GM23338 (cell line): ENCODE data around the gene SH3BGR. TPM values are rescaled to one million over a fixed set of nuclear protein-coding genes. Genes with fewer than 3 reads are reported as not detected.

ENCODE experiments used
- ATAC-seq: fragments of 200-7000 bp; cut with Tn5 transposase; 3 replicates; pipeline ENCODE4 v1.9.1; 2020
- DNase-seq: peaks from one replicate; pipeline ENCODE4 v3.0.0-alpha.2; 2015; ENCODE audit warnings: low spot score
- H2AFZ ChIP-seq: fragments of 200-600 bp; sonication (generic); 2 replicates; pipeline ENCODE4 v1.8.0; 2016; ENCODE audit warnings: antibody characterized with exemption, mild to moderate bottlenecking, moderate library complexity
- H3F3A ChIP-seq: fragments of 200-600 bp; sonication (generic); replicated peaks from 2 replicates; pipeline ENCODE4 v1.8.0; 2017; ENCODE audit warnings: antibody characterized with exemption, mixed run types, low read depth
- H3K27ac ChIP-seq: fragments of 200-600 bp; sonication (generic); 2 replicates; pipeline ENCODE4 v1.6.1; 2016; ENCODE audit warnings: low read depth
- H3K27me3 ChIP-seq: fragments of 200-600 bp; sonication (generic); 2 replicates; pipeline ENCODE4 v1.8.0; 2016; ENCODE audit warnings: mild to moderate bottlenecking, mixed run types, moderate library complexity; ENCODE audit not compliant: insufficient read depth
- H3K36me3 ChIP-seq: fragments of 200-600 bp; sonication (generic); 2 replicates; pipeline ENCODE4 v1.8.0; 2016; ENCODE audit warnings: mild to moderate bottlenecking; ENCODE audit not compliant: insufficient read depth
- H3K4me1 ChIP-seq: fragments of 200-600 bp; sonication (generic); 2 replicates; pipeline ENCODE4 v1.8.0; 2016; ENCODE audit warnings: mild to moderate bottlenecking, moderate library complexity; ENCODE audit not compliant: insufficient read depth
- H3K4me2 ChIP-seq: fragments of 200-600 bp; sonication (generic); 2 replicates; pipeline ENCODE4 v1.7.1; 2017; ENCODE audit warnings: mixed run types
- H3K4me3 ChIP-seq: fragments of 200-600 bp; sonication (generic); 2 replicates; pipeline ENCODE4 v1.6.1; 2016; ENCODE audit warnings: mixed run types
- H3K79me2 ChIP-seq: fragments of 200-600 bp; sonication (generic); replicated peaks from 2 replicates; pipeline ENCODE4 v1.8.0; 2017; ENCODE audit warnings: mild to moderate bottlenecking; ENCODE audit not compliant: insufficient read depth
- H3K9me2 ChIP-seq: fragments of 200-600 bp; sonication (generic); 2 replicates; pipeline ENCODE4 v1.8.0; 2017; ENCODE audit not compliant: insufficient read depth
- H4K20me1 ChIP-seq: fragments of 200-600 bp; sonication (generic); replicated peaks from 2 replicates; pipeline ENCODE4 v1.8.0; 2017; ENCODE audit warnings: mild to moderate bottlenecking; ENCODE audit not compliant: insufficient read depth
- H3K27ac Mint-ChIP-seq: 2 replicates; pipeline ENCODE4 v1.8.0; 2020; ENCODE audit warnings: inconsistent platforms, mild to moderate bottlenecking, moderate library complexity, mixed read lengths
- H3K27me3 Mint-ChIP-seq: 3 replicates; pipeline ENCODE4 v1.8.0; 2022; ENCODE audit warnings: low read depth, mild to moderate bottlenecking, moderate library complexity, mixed read lengths, inconsistent platforms; ENCODE audit not compliant: insufficient read depth, poor library complexity
- H3K36me3 Mint-ChIP-seq: 3 replicates; pipeline ENCODE4 v1.8.0; 2021; ENCODE audit warnings: low read depth, mild to moderate bottlenecking, inconsistent platforms, moderate library complexity, mixed read lengths
- H3K4me1 Mint-ChIP-seq: 3 replicates; pipeline ENCODE4 v1.8.0; 2020; ENCODE audit warnings: mild to moderate bottlenecking, inconsistent platforms, mixed read lengths
- H3K4me3 Mint-ChIP-seq: 3 replicates; pipeline ENCODE4 v1.8.0; 2021; ENCODE audit warnings: moderate library complexity, mild to moderate bottlenecking, inconsistent platforms, mixed read lengths
- H3K9me3 Mint-ChIP-seq: 3 replicates; pipeline ENCODE4 v1.8.0; 2020; ENCODE audit warnings: moderate library complexity, mild to moderate bottlenecking, inconsistent platforms, mixed read lengths
- CREB1 ChIP-seq: fragments of 250-450 bp; sonication (Bioruptor Pico); IDR thresholded peaks from 2 replicates; pipeline ENCODE4 v1.5.0; 2020; ENCODE audit warnings: low read depth, mild to moderate bottlenecking, moderate library complexity
- ETS1 ChIP-seq: IDR thresholded peaks from 2 replicates; pipeline ENCODE4 v1.6.1; 2016; ENCODE audit warnings: antibody characterized with exemption
- EZH2 ChIP-seq: fragments of 200-600 bp; sonication (generic); IDR thresholded peaks from one replicate; pipeline ENCODE4 v1.8.0; 2017; ENCODE audit warnings: antibody characterized with exemption, mild to moderate bottlenecking, low read depth; ENCODE audit not compliant: unreplicated experiment
- EZH2phosphoT487 ChIP-seq: fragments of 200-600 bp; sonication (generic); IDR thresholded peaks from one replicate; pipeline ENCODE4 v1.8.1; 2018; ENCODE audit warnings: antibody characterized with exemption; ENCODE audit not compliant: unreplicated experiment
- JUNB ChIP-seq: IDR thresholded peaks from one replicate; pipeline ENCODE4 v1.6.1; 2016; ENCODE audit warnings: antibody characterized with exemption; ENCODE audit not compliant: unreplicated experiment
- NANOG ChIP-seq: IDR thresholded peaks from 2 replicates; pipeline ENCODE4 v1.6.1; 2016; ENCODE audit warnings: antibody characterized with exemption, borderline replicate concordance
- POLR2AphosphoS5 ChIP-seq: IDR thresholded peaks from 2 replicates; pipeline ENCODE4 v1.6.1; 2016; ENCODE audit warnings: antibody characterized with exemption, low read depth
- STAT1 ChIP-seq: IDR thresholded peaks from one replicate; pipeline ENCODE4 v1.6.1; 2016; ENCODE audit warnings: antibody characterized with exemption; ENCODE audit not compliant: unreplicated experiment
- ZNF462 ChIP-seq: fragments of 250-450 bp; sonication (Bioruptor Pico); IDR thresholded peaks from 2 replicates; pipeline ENCODE4 v1.5.0; 2020; ENCODE audit warnings: mild to moderate bottlenecking, moderate library complexity
- polyA plus RNA-seq: library from polyadenylated mRNA; unstranded; fragments of >200 nt; fragmentation: Nextera tagmentation; extraction: Ambion mirVana; gene quantifications from 2 replicates; pipeline ENCODE4 v1.2.1, GENCODE V29; 2016
- total RNA-seq: library from RNA; depleted of rRNA; stranded (reverse); fragments of >200 nt; shearing (Covaris generic); gene quantifications from 2 replicates; pipeline ENCODE4 v1.2.3, GENCODE V29; 2014

The SH3BGR gene
- total and polyA plus RNA-seq, 2 experiments from 2014 or later = 5.9 to 18.9 TPM

DNA sequence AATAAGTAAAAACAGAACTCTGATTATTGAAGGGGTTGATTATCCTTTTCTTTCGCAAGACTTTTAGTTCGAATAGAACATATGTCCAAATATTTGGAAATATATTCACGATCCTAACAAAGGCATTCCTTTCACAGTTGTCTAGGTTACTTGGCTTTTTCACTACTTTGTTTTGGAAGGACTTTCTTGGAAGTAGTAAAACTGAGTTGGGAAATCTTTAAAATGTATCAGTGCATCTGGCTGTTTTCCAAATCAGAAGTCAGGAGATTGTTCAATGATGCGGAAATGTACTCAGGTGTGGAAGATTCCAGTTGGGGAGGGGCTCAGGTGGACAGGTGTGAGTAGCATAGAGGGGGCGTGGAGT is 67.1 kb downstream of the SH3BGR start:
- H3K36me3 Mint-ChIP-seq = peaks cover 19% of the 10 kb centered on the region
- no peaks in the 10 kb centered on the region for H3F3A ChIP-seq
- no peak overlapping the region for H3K4me2 ChIP-seq
- DNase-seq = no peak
- H3K9me2 ChIP-seq = peaks cover 21% of the 10 kb centered on the region
- no peak overlapping the region for H3K4me3 Mint-ChIP-seq
- no peak overlapping the region for H2AFZ ChIP-seq
- peaks cover 7% of the 10 kb centered on the region for H3K27me3 Mint-ChIP-seq
- ATAC-seq = no peak
- no peaks in the 10 kb centered on the region for H3K79me2 ChIP-seq
- no peak for TF ChIP-seq EZH2phosphoT487
- no peaks in the 10 kb centered on the region for H3K36me3 ChIP-seq
- H4K20me1 ChIP-seq = no peaks in the 10 kb centered on the region
- peaks cover 13% of the 10 kb centered on the region; the same call in 1 of the 2 replicates for H3K4me1 ChIP-seq
- peaks cover 8% of the 10 kb centered on the region; the same call in 2 of the 3 replicates for H3K9me3 Mint-ChIP-seq
- H3K27ac Mint-ChIP-seq = no peak overlapping the region; the same call in 1 of the 2 replicates
- no peak overlapping the region for H3K27ac ChIP-seq
- peaks cover 15% of the 10 kb centered on the region for H3K4me1 Mint-ChIP-seq
- no peak overlapping the region for H3K4me3 ChIP-seq
- H3K27me3 ChIP-seq = no peaks in the 10 kb centered on the region

- Mint-ChIP-seq H3K4me3 (no peak overlapping the region), H3K4me1 (peaks cover 21% of the 10 kb centered on the region), H3K27me3 (peaks cover 7% of the 10 kb centered on the region), H3K27ac (peak overlapping the region; percentile 18; the same call in 1 of the 2 replicates), H3K9me3 (peaks cover 12% of the 10 kb centered on the region; the same call in 2 of the 3 replicates), H3K36me3 (peaks cover 28% of the 10 kb centered on the region)
- H3K4me1 ChIP-seq = peaks cover 13% of the 10 kb centered on the region; the same call in 1 of the 2 replicates
- H3K9me2 ChIP-seq = peaks cover 21% of the 10 kb centered on the region
- H3K4me2 ChIP-seq = no peak overlapping the region
- H3K36me3 ChIP-seq = no peaks in the 10 kb centered on the region; the same call in 1 of the 2 replicates
- H3F3A ChIP-seq = no peaks in the 10 kb centered on the region
- H3K4me3 ChIP-seq = no peak overlapping the region
- H3K27ac ChIP-seq = no peak overlapping the region
- no peaks in the 10 kb centered on the region for H3K27me3 ChIP-seq
- no peak for TF ChIP-seq EZH2
- TF ChIP-seq POLR2AphosphoS5 = no peak
- TF ChIP-seq CREB1 = no peak
- TF ChIP-seq ETS1 = no peak
- TF ChIP-seq STAT1 = no peak
- no peak for TF ChIP-seq ZNF462 (CRISPR knock-in tag)
- TF ChIP-seq JUNB = no peak
- no peak for TF ChIP-seq NANOG
- no peak for TF ChIP-seq EZH2phosphoT487
- H2AFZ ChIP-seq = peak overlapping the region; percentile 15; the same call in 1 of the 2 replicates
- no peaks in the 10 kb centered on the region for H3K79me2 ChIP-seq
- no peaks in the 10 kb centered on the region for H4K20me1 ChIP-seq
- ATAC-seq = no peak
- no peak for DNase-seq
Observed at GRCh38 chr21:39519835-39520234, 68.1 kb downstream of the SH3BGR start.
